ENCODE data around the gene TARM1.
"Not testable (repeated sequence)": the region's sequence is repeated elsewhere in the genome, so short reads cannot be mapped to it uniquely, and the experiment has no call there.

TARM1 gene

GRCh38 chr19:54081032-54081431 is at the start of gene TARM1:
Gene TARM1 (minus strand): TSS chr19:54081365. CDS start chr19:54081340, 25 bp downstream.
- no peak for DNase-seq

GRCh38 chr19:54129617-54129996 is 48.4 kb upstream of the TARM1 start:
- DNase-seq = no peak

- DNase-seq = no peak
Measured at GRCh38 chr19:54128796-54129616, 47.8 kb upstream of the TARM1 start.

- no peak for DNase-seq
Measured at GRCh38 chr19:54128441-54128725, 47.2 kb upstream of the TARM1 start.

GRCh38 chr19:54127688-54128440 is 46.7 kb upstream of the TARM1 start:
- DNase-seq = no peak

- no peak for DNase-seq
Measured at GRCh38 chr19:54125713-54126112, 44.5 kb upstream of the TARM1 start.

- no peak for DNase-seq
Measured at GRCh38 chr19:54124393-54124792, 43.2 kb upstream of the TARM1 start.

GRCh38 chr19:54123682-54124081 is 42.5 kb upstream of the TARM1 start:
- no peak for DNase-seq

- DNase-seq = no peak
Measured at GRCh38 chr19:54121259-54121658, 40.1 kb upstream of the TARM1 start.

- DNase-seq = peak; percentile 97
Measured at GRCh38 chr19:54115109-54116063, 34.2 kb upstream of the TARM1 start, which contains the start of the genes PRPF31 and TFPT. Gene PRPF31 (plus strand): TSS chr19:54115754. CDS start chr19:54118279, 2,525 bp downstream. Gene TFPT (minus strand): TSS chr19:54115657. CDS start chr19:54115269, 388 bp downstream.

GRCh38 chr19:54114340-54115108 is 33.4 kb upstream of the TARM1 start:
- DNase-seq = peak; percentile 56

GRCh38 chr19:54109651-54110050 is 28.5 kb upstream of the TARM1 start:
- no peak for DNase-seq

GRCh38 chr19:54108496-54108895 is 27.3 kb upstream of the TARM1 start:
- no peak for DNase-seq

GRCh38 chr19:54107876-54108490 is 26.8 kb upstream of the TARM1 start:
- no peak for DNase-seq

GRCh38 chr19:54106716-54107115 is 25.6 kb upstream of the TARM1 start:
- DNase-seq = no peak

- no peak for DNase-seq
Measured at GRCh38 chr19:54105796-54106195, 24.6 kb upstream of the TARM1 start.

GRCh38 chr19:54104998-54105715 is 24.0 kb upstream of the TARM1 start:
- DNase-seq = no peak

- peak; percentile 98 for DNase-seq
Measured at GRCh38 chr19:54102421-54103169, 21.4 kb upstream of the TARM1 start, which contains the start of gene NDUFA3. Gene NDUFA3 (plus strand): TSS chr19:54102855. CDS start chr19:54102879, 24 bp downstream.

GRCh38 chr19:54100561-54100960 is 19.4 kb upstream of the TARM1 start, which contains the start of gene OSCAR:
Gene OSCAR (minus strand): TSS chr19:54100803. CDS start chr19:54100792, 11 bp downstream.
- DNase-seq = no peak

- DNase-seq = not testable (repeated sequence)
Measured at GRCh38 chr19:54099903-54100255, 18.7 kb upstream of the TARM1 start.
